CMK (cell line): ENCODE data around the gene MRAS.
"Not testable (repeated sequence)": the region's sequence is repeated elsewhere in the genome, so short reads cannot be mapped to it uniquely, and the experiment has no call there.

Experiments used
- DNase-seq: peaks from one replicate; pipeline ENCODE4 v3.0.0-alpha.2; 2010; ENCODE audit warnings: low read depth

Gene MRAS

GRCh38 chr3:138389841-138390581 is 41.6 kb downstream of the MRAS start:
- DNase-seq, result no peak

GRCh38 chr3:138390582-138390932 is 42.2 kb downstream of the MRAS start:
- DNase-seq, result no peak

GRCh38 chr3:138394156-138394555 is 45.8 kb downstream of the MRAS start:
- no peak for DNase-seq

GRCh38 chr3:138394686-138395085 is 46.3 kb downstream of the MRAS start:
- no peak for DNase-seq

- DNase-seq, result no peak
Observed at GRCh38 chr3:138395865-138396751, 47.7 kb downstream of the MRAS start.

- DNase-seq, result no peak
Observed at GRCh38 chr3:138396752-138397410, 48.5 kb downstream of the MRAS start.

- no peak for DNase-seq
Observed at GRCh38 chr3:138397983-138398382, 49.6 kb downstream of the MRAS start.

GRCh38 chr3:138398791-138399575 is 50.6 kb downstream of the MRAS start:
- no peak for DNase-seq

GRCh38 chr3:138399766-138400165 is 51.4 kb downstream of the MRAS start:
- DNase-seq, result no peak

- no peak for DNase-seq
Observed at GRCh38 chr3:138400651-138401070, 52.3 kb downstream of the MRAS start.

- no peak for DNase-seq
Observed at GRCh38 chr3:138401834-138402233, 53.5 kb downstream of the MRAS start.

GRCh38 chr3:138404121-138404520 is 55.7 kb downstream of the MRAS start:
- no peak for DNase-seq

GRCh38 chr3:138405001-138405400 is 56.6 kb downstream of the MRAS start:
- no peak for DNase-seq

- no peak for DNase-seq
Observed at GRCh38 chr3:138405486-138405885, 57.1 kb downstream of the MRAS start.

GRCh38 chr3:138406606-138407005 is 58.2 kb downstream of the MRAS start:
- no peak for DNase-seq

- no peak for DNase-seq
Observed at GRCh38 chr3:138407236-138407907, 59.0 kb downstream of the MRAS start.

GRCh38 chr3:138408751-138409570 is 60.6 kb downstream of the MRAS start:
- DNase-seq, result no peak

GRCh38 chr3:138412821-138413551 is 64.6 kb downstream of the MRAS start:
- DNase-seq, result no peak

GRCh38 chr3:138416236-138416635 is 67.9 kb downstream of the MRAS start:
- not testable (repeated sequence) for DNase-seq

GRCh38 chr3:138417559-138417982 is 69.2 kb downstream of the MRAS start:
- peak; percentile 42 for DNase-seq
